ENCODE data around the gene BBOX1.

DNA sequence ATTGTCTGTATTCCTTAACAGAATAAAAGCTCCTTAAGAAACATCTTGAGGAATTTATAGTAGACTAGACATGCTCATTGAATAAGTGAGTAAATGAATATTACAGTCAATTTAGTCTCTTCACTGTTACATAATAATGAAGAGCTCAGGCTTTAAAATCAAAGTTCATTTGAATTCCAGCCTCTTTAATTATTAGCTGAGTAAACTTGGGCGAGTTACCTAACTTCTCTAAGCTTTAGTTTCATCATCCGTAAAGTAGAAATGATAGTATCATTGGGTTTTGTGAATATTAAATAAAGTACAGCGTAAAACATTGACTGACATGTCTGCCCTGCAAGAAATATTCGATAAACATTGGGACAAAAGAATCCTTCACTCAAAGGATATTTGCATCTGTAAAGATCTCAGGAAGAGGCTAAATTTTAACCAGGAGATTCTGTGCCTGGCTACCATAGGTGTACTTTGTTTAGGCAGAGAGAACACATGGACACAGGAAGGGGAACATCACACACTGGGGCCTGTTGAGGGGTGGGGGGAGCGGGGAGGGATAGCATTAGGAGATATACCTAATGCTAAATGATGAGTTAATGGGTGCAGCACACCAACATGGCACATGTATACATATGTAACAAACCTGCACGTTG, 15.2 kb upstream of the BBOX1 start:
- TF ChIP-seq EZH2 (IDR thresholded peaks at IDR 0.05; ENCODE audit: low read depth): no peak
- TF ChIP-seq CTCF (conservative IDR thresholded peaks at IDR 0.05): no peak
